Measurements from ENCODE around the gene CEACAM3. TPM values are rescaled to one million over a fixed set of nuclear protein-coding genes. Genes with fewer than 3 reads are reported as not detected.

The CEACAM3 gene
- total and polyA plus RNA-seq, 9 of the 15 experiments (the other 6 are each of a cell fraction or from before 2014, with no cell fraction given) = not detected

DNA sequence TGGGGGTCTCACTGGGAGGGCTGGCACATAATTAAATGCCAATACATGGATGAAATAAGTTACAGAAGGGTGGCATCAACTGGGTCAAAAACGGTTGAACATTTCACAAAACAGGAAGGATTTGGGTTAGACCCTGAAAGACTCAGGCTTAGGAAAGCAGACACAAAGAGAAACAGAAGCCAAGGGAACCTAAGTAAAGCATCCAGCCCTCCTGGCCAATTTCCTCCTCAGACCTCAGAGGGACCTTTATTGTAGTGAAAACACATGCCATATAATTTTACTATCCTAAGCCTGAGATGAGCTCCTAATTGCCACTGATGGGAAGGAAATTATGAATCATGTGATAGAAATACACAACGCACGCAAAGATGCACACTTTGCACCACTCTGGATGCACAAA lies 12.1 kb upstream of the CEACAM3 start:
- no peak for FAIRE-seq
- WGBS (ENCODE audit: insufficient coverage, low coverage, missing lambda C conversion rate) = 3% methylated on average over 3 of the region's 3 CpGs
- Histone ChIP-seq H3K27me3 (ENCODE audit: control insufficient read depth in 2 of 2, insufficient read depth in 2 of 2, low read length in 2 of 2) (peaks cover 17 to 28% of the 10 kb centered on the region in 2 experiments), H4K20me1 (replicated peaks; ENCODE audit: control insufficient read depth, insufficient read depth, low read length) (0 out of 2 replicates have a peak, but pooled peaks cover 4% of the 10 kb centered on the region), H3K4me1 (replicated peaks in 1 of 2; ENCODE audit: control insufficient read depth in 2 of 2, insufficient read depth in 2 of 2, low read length in 2 of 2) (no peaks in the 10 kb centered on the region), H3K36me3 (ENCODE audit: control insufficient read depth, insufficient read depth, low read length) (no peaks in the 10 kb centered on the region), H3K9me3 (replicated peaks; ENCODE audit: control insufficient read depth, insufficient read depth, low read depth, low read length) (no peaks in the 10 kb centered on the region), H2AFZ (ENCODE audit: low read depth, low read length) (no peak overlapping the region), H3K4me2 (ENCODE audit: insufficient read depth, low read length) (no peak overlapping the region), H3K9me1 (ENCODE audit: control insufficient read depth, insufficient read depth, low read length) (no peaks in the 10 kb centered on the region), H3K4me3 (no peak overlapping the region), H3K79me2 (ENCODE audit: control insufficient read depth, insufficient read depth, low read length) (no peaks in the 10 kb centered on the region), H3K27ac (ENCODE audit: extremely low read depth, low read depth, low read length) (no peak overlapping the region), H3K9ac (ENCODE audit: insufficient read depth in 1 of 2, low read depth in 2 of 2, low read length in 2 of 2) (no peak overlapping the region)
- intact Hi-C loops (cut with micrococcal nuclease) = no loop called here
- TF ChIP-seq DPF2 (IDR thresholded peaks at IDR 0.05) (no peak), RAD21 (CRISPR knock-in tag; conservative IDR thresholded peaks at IDR 0.05 in 1 of 2, IDR thresholded peaks at IDR 0.05 in 1 of 2) (no peak), CCAR2 (IDR thresholded peaks at IDR 0.05; ENCODE audit: low read depth, low read length) (no peak), NR2F6 (CRISPR knock-in tag; IDR thresholded peaks at IDR 0.05) (no peak), TAF9B (IDR thresholded peaks at IDR 0.05; ENCODE audit: partially characterized antibody) (no peak), CHAMP1 (IDR thresholded peaks at IDR 0.05) (no peak), NEUROD1 (IDR thresholded peaks at IDR 0.05; ENCODE audit: borderline replicate concordance, low read depth, low read length, partially characterized antibody) (no peak), HSF4 (CRISPR knock-in tag; IDR thresholded peaks at IDR 0.05; ENCODE audit: borderline replicate concordance) (no peak)
- TF ChIP-seq, protein P1, sequence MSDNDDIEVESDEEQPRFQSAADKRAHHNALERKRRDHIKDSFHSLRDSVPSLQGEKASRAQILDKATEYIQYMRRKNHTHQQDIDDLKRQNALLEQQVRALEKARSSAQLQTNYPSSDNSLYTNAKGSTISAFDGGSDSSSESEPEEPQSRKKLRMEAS (CRISPR knock-in tag; IDR thresholded peaks at IDR 0.05) = no peak
- POLR2A ChIA-PET = interaction anchor here (0.9 kb wide), 1 partner anchor 9 kb away, joined by 4 read pairs; no protein-coding TSS in a partner anchor
- BruUV-seq (replicated peaks) = no TSS peak
- CTCF ChIA-PET (ENCODE audit: low intra/inter-chr PET ratio) = no interaction called here
- in situ Hi-C loops (cut with MboI) = no loop called here
- no peak for DNase-seq (ENCODE audit: extremely low read depth in 1 of 4, low spot score in 3 of 4)
- no peak for ATAC-seq

All from K562 (cell line).